Transverse colon (tissue), 4 donors: ENCODE measurements around the gene SLC30A3. TPM values are rescaled to one million over a fixed set of nuclear protein-coding genes. Genes with fewer than 3 reads are reported as not detected.

Experiments used
- DNase-seq: peaks from one replicate; pipeline ENCODE4 v3.0.0-alpha.2; 2019
- H3K27ac ChIP-seq, 4 donors: fragments of 200-600 bp; sonication (generic); 2 replicates each; pipeline ENCODE4 v1.5.1; 2016 to 2018; ENCODE audit warnings: inconsistent platforms in 4 of 4
- H3K27me3 ChIP-seq: fragments of 200-600 bp; sonication (generic); 2 replicates; pipeline ENCODE4 v1.5.1; 2017; ENCODE audit warnings: inconsistent platforms
- H3K36me3 ChIP-seq, 4 donors: fragments of 200-600 bp; sonication (generic); 2 replicates each; pipeline ENCODE4 v1.5.1; 2017 to 2019; ENCODE audit warnings: inconsistent platforms in 4 of 4
- H3K4me1 ChIP-seq, 4 donors: fragments of 200-600 bp; sonication (generic); 2 replicates each; pipeline ENCODE4 v1.5.1; 2017 to 2020; ENCODE audit warnings: inconsistent platforms in 4 of 4
- H3K4me3 ChIP-seq, 4 donors: fragments of 200-600 bp; sonication (generic); 1 replicate in 1 of 4; 2 replicates in 3 of 4; pipeline versions ENCODE4 v1.5.1 to v1.6.1; 2017 to 2019; ENCODE audit warnings: inconsistent platforms in 4 of 4
- H3K9me3 ChIP-seq, 2 donors: fragments of 200-600 bp; sonication (generic); 2 replicates each; pipeline ENCODE4 v1.5.1; 2017 to 2019; ENCODE audit warnings: inconsistent platforms in 2 of 2
- CTCF ChIP-seq, 5 experiments: fragments of 200-600 bp in 3 of 5; fragments of 450-650 bp in 2 of 5; sonication (generic) in 3 of 5; IDR thresholded peaks; 1 replicate in 2 of 5; 2 replicates in 3 of 5; pipeline ENCODE4 v1.5.1; 2016 to 2017; ENCODE audit warnings: antibody characterized with exemption in 5 of 5, inconsistent platforms in 3 of 5, mild to moderate bottlenecking in 2 of 5, moderate library complexity in 1 of 5
- EP300 ChIP-seq: sonication (generic); formaldehyde crosslinking; IDR thresholded peaks from one replicate; pipeline ENCODE4 v1.6.1; 2017; ENCODE audit warnings: antibody characterized with exemption, low read depth
- POLR2A ChIP-seq: fragments of 450-650 bp; IDR thresholded peaks from one replicate; pipeline ENCODE4 v1.6.1; 2016; ENCODE audit warnings: antibody characterized with exemption, mild to moderate bottlenecking, moderate library complexity
- POLR2AphosphoS5 ChIP-seq, 3 donors: sonication (generic); formaldehyde crosslinking; IDR thresholded peaks; one replicate each; pipeline ENCODE4 v1.6.1; 2016; ENCODE audit warnings: antibody characterized with exemption in 3 of 3
- WGBS, 2 donors: methylation state at CpG; one replicate each; pipeline ENCODE4 v1.1.5; 2018; ENCODE audit warnings: low coverage in 1 of 2; 5-methylcytosine and 5-hydroxymethylcytosine counted together
- in situ Hi-C, 4 donors: fragments of 200-750 bp; cut with MboI; loops; one replicate each; pipeline versions ENCODE4 v1.15.0 to v1.15.1; 2017; ENCODE audit warnings: low sequenced_read_pairs in 3 of 4, low pct_ligation_motif_present in 1 of 4, low pct_unique_long_range_greater_than_20kb in 1 of 4
- intact Hi-C: fragments of 100-400 bp; cut with DNase I; formaldehyde crosslinking; loops from one replicate; pipeline ENCODE4 v1.15.1; 2023; ENCODE audit warnings: low total_unique reads
- total RNA-seq, 4 donors: library from RNA; depleted of rRNA; stranded (reverse); fragments of >200 nt; gene quantifications; one replicate each; pipeline ENCODE4 v1.1.0, GENCODE V29; 2016

The SLC30A3 gene
- total RNA-seq, 4 donors from 2014 or later, result 0.60 TPM; not detected in 3

GRCh38 chr2:27238976-27239375 is 23.9 kb downstream of the SLC30A3 start:
- WGBS, 2 donors, result 94% methylated on average over 8 of the region's 8 CpGs; no CpG with 5 or more reads in 1 of the 2 donors
- Histone ChIP-seq H3K36me3 (peaks cover 0 to 51% (median 13%) of the 10 kb centered on the region in 4 donors), H3K27ac (no peak overlapping the region), H3K4me3 (no peak overlapping the region), H3K9me3 (no peaks in the 10 kb centered on the region), H3K4me1 (no peaks in the 10 kb centered on the region), H3K27me3 (no peaks in the 10 kb centered on the region)
- in situ Hi-C loops (no loop called here), intact Hi-C loops (no loop called here)
- no peak for TF ChIP-seq CTCF (IDR thresholded peaks at IDR 0.05)
- DNase-seq, result no peak

GRCh38 chr2:27237341-27237945 is 25.4 kb downstream of the SLC30A3 start:
- H3K4me3 ChIP-seq, result no peak overlapping the region
- intact Hi-C loops, result no loop called here
- H3K9me3 ChIP-seq, result no peaks in the 10 kb centered on the region
- no peaks in the 10 kb centered on the region for H3K27me3 ChIP-seq
- no peaks in the 10 kb centered on the region for H3K4me1 ChIP-seq
- WGBS, 2 donors, result 99% methylated on average over 8 of the region's 15 CpGs; no CpG with 5 or more reads in 1 of the 2 donors
- H3K36me3 ChIP-seq, result peaks cover 0 to 63% (median 18%) of the 10 kb centered on the region in 4 donors
- DNase-seq, result no peak
- in situ Hi-C loops, result no loop called here
- no peak for TF ChIP-seq EP300
- TF ChIP-seq POLR2A, result no peak
- no peak for TF ChIP-seq POLR2AphosphoS5 (IDR thresholded peaks at IDR 0.05)
- no peak for TF ChIP-seq CTCF (IDR thresholded peaks at IDR 0.05)
- no peak overlapping the region for H3K27ac ChIP-seq

- intact Hi-C loops (no loop called here), in situ Hi-C loops (no loop called here)
- Histone ChIP-seq H3K36me3 (peaks cover 0 to 69% (median 19%) of the 10 kb centered on the region in 4 donors), H3K4me3 (no peak overlapping the region), H3K9me3 (no peaks in the 10 kb centered on the region), H3K27ac (no peak overlapping the region), H3K4me1 (no peaks in the 10 kb centered on the region), H3K27me3 (no peaks in the 10 kb centered on the region)
- 90% methylated on average over 3 of the region's 3 CpGs; no CpG with 5 or more reads in 1 of the 2 donors for WGBS, 2 donors
- DNase-seq, result no peak
- no peak for TF ChIP-seq POLR2AphosphoS5 (IDR thresholded peaks at IDR 0.05)
- no peak for TF ChIP-seq EP300
- no peak for TF ChIP-seq CTCF (IDR thresholded peaks at IDR 0.05)
- no peak for TF ChIP-seq POLR2A
These were observed 26.2 kb downstream of the SLC30A3 start for GRCh38 chr2:27236626-27237025.

- H3K4me3 ChIP-seq, result no peak overlapping the region
- H3K36me3 ChIP-seq, result peaks cover 0 to 74% (median 19%) of the 10 kb centered on the region in 4 donors
- intact Hi-C loops (no loop called here), in situ Hi-C loops (no loop called here)
- no peak overlapping the region for H3K27ac ChIP-seq
- WGBS, 2 donors, result 98% methylated on average over 12 of the region's 12 CpGs; no CpG with 5 or more reads in 1 of the 2 donors
- H3K27me3 ChIP-seq, result no peaks in the 10 kb centered on the region
- no peak for TF ChIP-seq POLR2AphosphoS5 (IDR thresholded peaks at IDR 0.05)
- TF ChIP-seq CTCF (IDR thresholded peaks at IDR 0.05), result no peak
- TF ChIP-seq EP300, result no peak
- TF ChIP-seq POLR2A, result no peak
- no peak for DNase-seq
- H3K9me3 ChIP-seq, result no peaks in the 10 kb centered on the region
- no peaks in the 10 kb centered on the region for H3K4me1 ChIP-seq
These were observed 26.7 kb downstream of the SLC30A3 start for GRCh38 chr2:27236136-27236535.
